ENCODE results near the gene DPM2. TPM values are rescaled to one million over a fixed set of nuclear protein-coding genes. Genes with fewer than 3 reads are reported as not detected.

The DPM2 gene
- total RNA-seq, 1 donor = 10.1 TPM

- Histone ChIP-seq H3K27me3 (ENCODE audit: insufficient read depth, low read length) (no peaks in the 10 kb centered on the region), H3K79me2 (ENCODE audit: insufficient read depth, low read length) (peaks cover 82% of the 10 kb centered on the region), H3K9me3 (ENCODE audit: low read depth, low read length) (no peaks in the 10 kb centered on the region), H3K4me2 (ENCODE audit: insufficient read depth, low read length) (no peak overlapping the region), H3K36me3 (ENCODE audit: insufficient read depth, low read length) (no peaks in the 10 kb centered on the region), H3K27ac (ENCODE audit: low read depth, low read length) (no peak overlapping the region), H2AFZ (ENCODE audit: low read length) (no peak overlapping the region), H4K20me1 (ENCODE audit: insufficient read depth, low read length) (peaks cover 37% of the 10 kb centered on the region), H3K4me1 (ENCODE audit: insufficient read depth, low read length) (no peaks in the 10 kb centered on the region), H3K4me3 (ENCODE audit: insufficient read depth, low read length) (no peak overlapping the region)
- TF ChIP-seq, protein P1, sequence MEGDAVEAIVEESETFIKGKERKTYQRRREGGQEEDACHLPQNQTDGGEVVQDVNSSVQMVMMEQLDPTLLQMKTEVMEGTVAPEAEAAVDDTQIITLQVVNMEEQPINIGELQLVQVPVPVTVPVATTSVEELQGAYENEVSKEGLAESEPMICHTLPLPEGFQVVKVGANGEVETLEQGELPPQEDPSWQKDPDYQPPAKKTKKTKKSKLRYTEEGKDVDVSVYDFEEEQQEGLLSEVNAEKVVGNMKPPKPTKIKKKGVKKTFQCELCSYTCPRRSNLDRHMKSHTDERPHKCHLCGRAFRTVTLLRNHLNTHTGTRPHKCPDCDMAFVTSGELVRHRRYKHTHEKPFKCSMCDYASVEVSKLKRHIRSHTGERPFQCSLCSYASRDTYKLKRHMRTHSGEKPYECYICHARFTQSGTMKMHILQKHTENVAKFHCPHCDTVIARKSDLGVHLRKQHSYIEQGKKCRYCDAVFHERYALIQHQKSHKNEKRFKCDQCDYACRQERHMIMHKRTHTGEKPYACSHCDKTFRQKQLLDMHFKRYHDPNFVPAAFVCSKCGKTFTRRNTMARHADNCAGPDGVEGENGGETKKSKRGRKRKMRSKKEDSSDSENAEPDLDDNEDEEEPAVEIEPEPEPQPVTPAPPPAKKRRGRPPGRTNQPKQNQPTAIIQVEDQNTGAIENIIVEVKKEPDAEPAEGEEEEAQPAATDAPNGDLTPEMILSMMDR (IDR thresholded peaks at IDR 0.05; ENCODE audit: extremely low read depth, low read depth, low read length) = no peak
- no peak for DNase-seq (ENCODE audit: insufficient read length, low spot score, missing footprints)
Observed at GRCh38 chr9:127953768-127954505, 16.3 kb upstream of the DPM2 start.

DNA sequence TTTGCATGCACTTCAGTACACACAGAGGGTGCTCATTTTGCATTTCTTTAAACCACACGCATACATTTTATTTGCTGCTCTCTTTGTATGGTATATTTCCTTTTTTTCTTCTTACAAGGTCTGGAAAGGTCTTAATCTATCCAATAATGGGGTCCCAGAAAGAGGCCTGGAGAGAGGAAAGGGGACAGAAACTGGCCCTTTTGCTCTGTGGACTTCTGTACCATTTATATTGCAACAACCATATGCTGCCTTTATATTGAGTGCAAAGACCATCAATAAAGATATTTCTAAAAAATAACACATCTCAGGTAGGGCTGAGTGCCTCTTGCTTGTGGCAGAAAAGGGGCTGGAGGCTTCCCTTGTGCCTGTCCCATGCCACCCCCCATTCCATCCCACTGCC, 15.5 kb upstream of the DPM2 start:
- H3K27me3 ChIP-seq (ENCODE audit: insufficient read depth, low read length) = no peaks in the 10 kb centered on the region
- H4K20me1 ChIP-seq (ENCODE audit: insufficient read depth, low read length) = peaks cover 37% of the 10 kb centered on the region

GRCh38 chr9:127950513-127951289, 13.0 kb upstream of the DPM2 start:
- no peak overlapping the region for H2AFZ ChIP-seq (ENCODE audit: low read length)
- H4K20me1 ChIP-seq (ENCODE audit: insufficient read depth, low read length) = peaks cover 38% of the 10 kb centered on the region
- no peaks in the 10 kb centered on the region for H3K27me3 ChIP-seq (ENCODE audit: insufficient read depth, low read length)
- peaks cover 3% of the 10 kb centered on the region for H3K36me3 ChIP-seq (ENCODE audit: insufficient read depth, low read length)
- no peak overlapping the region for H3K4me3 ChIP-seq (ENCODE audit: insufficient read depth, low read length)
- H3K9me3 ChIP-seq (ENCODE audit: low read depth, low read length) = no peaks in the 10 kb centered on the region
- TF ChIP-seq, protein P1 (IDR thresholded peaks at IDR 0.05; ENCODE audit: extremely low read depth, low read depth, low read length) = no peak
- no peaks in the 10 kb centered on the region for H3K4me1 ChIP-seq (ENCODE audit: insufficient read depth, low read length)
- peaks cover 76% of the 10 kb centered on the region for H3K79me2 ChIP-seq (ENCODE audit: insufficient read depth, low read length)
- H3K27ac ChIP-seq (ENCODE audit: low read depth, low read length) = no peak overlapping the region
- DNase-seq (ENCODE audit: insufficient read length, low spot score, missing footprints) = no peak
- H3K4me2 ChIP-seq (ENCODE audit: insufficient read depth, low read length) = no peak overlapping the region

More for the DNA sequence above, 15.5 kb upstream of the DPM2 start:
- no peak for DNase-seq (ENCODE audit: insufficient read length, low spot score, missing footprints)
- H3K4me1 ChIP-seq (ENCODE audit: insufficient read depth, low read length) = no peaks in the 10 kb centered on the region
- H3K9me3 ChIP-seq (ENCODE audit: low read depth, low read length) = no peaks in the 10 kb centered on the region
- no peak overlapping the region for H3K4me2 ChIP-seq (ENCODE audit: insufficient read depth, low read length)
- H3K27ac ChIP-seq (ENCODE audit: low read depth, low read length) = no peak overlapping the region
- H2AFZ ChIP-seq (ENCODE audit: low read length) = no peak overlapping the region
- TF ChIP-seq, protein P1 (IDR thresholded peaks at IDR 0.05; ENCODE audit: extremely low read depth, low read depth, low read length) = no peak
- H3K79me2 ChIP-seq (ENCODE audit: insufficient read depth, low read length) = peaks cover 80% of the 10 kb centered on the region
- H3K4me3 ChIP-seq (ENCODE audit: insufficient read depth, low read length) = no peak overlapping the region
- H3K36me3 ChIP-seq (ENCODE audit: insufficient read depth, low read length) = no peaks in the 10 kb centered on the region

Measured in osteoblast (primary cell).